Umbilical cord (tissue), 2 donors: Measurements from ENCODE around the gene MMP17. TPM values are rescaled to one million over a fixed set of nuclear protein-coding genes. Genes with fewer than 3 reads are reported as not detected.

Experiments
- DNase-seq: peaks from one replicate; pipeline ENCODE4 v3.0.0-alpha.2; 2015; ENCODE audit warnings: low spot score
- total RNA-seq: library from RNA; depleted of rRNA; stranded (reverse); fragments of >200 nt; gene quantifications from one replicate; pipeline ENCODE4 v1.2.3, GENCODE V29; 2014; ENCODE audit warnings: low replicate concordance; ENCODE audit not compliant: insufficient read depth

MMP17 gene
- total RNA-seq: not detected

DNA sequence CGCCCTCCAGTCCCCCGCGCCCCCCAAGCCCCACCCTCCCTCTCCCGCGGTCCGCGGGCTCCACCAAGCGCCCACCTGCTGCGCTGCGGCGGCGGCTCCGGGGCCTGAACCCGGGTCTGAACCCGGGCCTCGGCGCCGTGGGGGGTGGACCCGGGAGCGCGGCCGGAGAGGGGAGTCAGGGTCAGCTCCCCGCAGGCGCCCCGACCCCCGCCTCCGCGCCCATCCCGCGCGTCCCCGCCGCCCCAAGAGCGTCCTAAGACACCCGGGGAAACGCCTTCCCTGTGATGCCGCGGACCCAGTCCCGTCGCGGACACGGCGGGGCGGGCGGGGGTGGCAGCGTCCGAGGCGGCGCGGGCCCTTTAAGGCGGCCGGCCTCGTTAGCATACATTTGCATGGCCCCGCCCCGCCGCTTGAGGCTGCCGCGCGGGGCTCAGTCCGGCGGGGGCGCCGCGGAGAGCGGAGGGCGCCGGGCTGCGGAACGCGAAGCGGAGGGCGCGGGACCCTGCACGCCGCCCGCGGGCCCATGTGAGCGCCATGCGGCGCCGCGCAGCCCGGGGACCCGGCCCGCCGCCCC, at the start of gene MMP17:
TSS of gene MMP17 (plus strand) at position 433 of the 574 bp plus-strand sequence. CDS start at position 535, 102 bp downstream.
- DNase-seq: peak; percentile 15

DNA sequence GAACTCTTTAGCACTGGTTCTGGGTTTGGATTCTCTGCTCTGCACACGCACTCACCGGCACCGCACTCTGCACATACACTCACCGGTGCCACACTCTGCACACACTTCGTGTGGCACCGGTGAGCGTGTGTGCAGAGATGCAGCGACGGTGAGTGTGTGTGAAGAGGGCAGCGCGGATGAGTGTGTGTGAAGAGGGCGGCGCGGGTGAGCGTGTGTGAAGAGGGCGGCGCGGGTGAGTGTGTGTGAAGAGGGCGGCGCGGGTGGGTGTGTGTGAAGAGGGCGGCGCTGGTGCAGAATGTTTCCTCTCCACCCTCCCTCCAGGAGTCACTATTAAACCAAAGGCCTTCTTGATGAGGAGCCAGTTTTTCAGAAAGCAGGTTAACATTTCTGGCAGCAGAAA, 49.2 kb upstream of the MMP17 start:
- DNase-seq: no peak

DNA sequence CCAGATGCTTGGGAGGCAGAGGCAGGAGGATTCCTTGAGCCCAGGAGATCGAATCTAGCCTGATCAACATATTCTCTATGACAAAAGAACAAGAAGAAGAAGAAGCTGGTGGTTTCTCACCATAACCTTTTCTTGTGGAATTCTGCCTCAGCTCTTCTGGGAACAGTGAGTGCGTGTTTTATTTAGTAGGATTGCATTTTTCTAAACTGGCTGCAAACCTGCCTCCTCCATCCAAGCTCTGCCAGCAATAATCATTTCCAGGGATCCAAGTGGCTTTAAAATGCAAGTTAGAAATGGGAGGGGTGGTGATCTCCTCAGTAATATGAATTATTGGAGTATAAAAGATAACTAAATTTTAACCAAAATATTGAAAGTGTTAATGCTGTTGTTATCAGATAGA, 46.1 kb upstream of the MMP17 start:
- DNase-seq: no peak

DNA sequence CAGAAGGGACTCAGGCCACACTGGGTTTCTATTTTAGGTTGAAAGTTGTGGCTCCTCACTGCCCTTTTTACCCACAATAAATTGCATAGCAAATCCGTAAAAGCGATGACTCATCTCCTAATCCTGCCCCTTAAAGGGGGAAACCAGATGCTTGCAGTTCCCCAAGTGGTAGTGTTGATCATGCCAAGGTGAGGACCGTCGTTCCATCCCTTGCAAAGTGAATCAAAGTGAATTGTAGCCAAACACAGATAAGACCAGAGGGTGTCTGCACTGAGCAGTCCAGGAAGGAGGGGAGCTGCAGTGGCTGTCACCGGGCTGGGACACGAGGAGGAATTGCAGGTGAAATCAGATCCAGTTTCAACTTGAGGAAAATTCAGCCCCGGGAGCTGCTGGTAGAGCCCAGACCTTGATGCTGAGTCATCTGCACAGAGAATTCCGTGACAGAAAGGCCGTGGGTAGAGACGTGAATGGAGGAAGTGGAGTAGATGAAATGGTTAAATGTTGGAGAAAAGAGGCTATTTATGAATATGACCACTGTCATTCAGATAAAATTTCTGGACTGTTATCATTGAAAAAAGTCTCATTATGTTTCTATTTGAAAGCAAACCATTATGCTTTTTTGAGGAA, 44.2 kb upstream of the MMP17 start:
- peak; percentile 25 for DNase-seq

DNA sequence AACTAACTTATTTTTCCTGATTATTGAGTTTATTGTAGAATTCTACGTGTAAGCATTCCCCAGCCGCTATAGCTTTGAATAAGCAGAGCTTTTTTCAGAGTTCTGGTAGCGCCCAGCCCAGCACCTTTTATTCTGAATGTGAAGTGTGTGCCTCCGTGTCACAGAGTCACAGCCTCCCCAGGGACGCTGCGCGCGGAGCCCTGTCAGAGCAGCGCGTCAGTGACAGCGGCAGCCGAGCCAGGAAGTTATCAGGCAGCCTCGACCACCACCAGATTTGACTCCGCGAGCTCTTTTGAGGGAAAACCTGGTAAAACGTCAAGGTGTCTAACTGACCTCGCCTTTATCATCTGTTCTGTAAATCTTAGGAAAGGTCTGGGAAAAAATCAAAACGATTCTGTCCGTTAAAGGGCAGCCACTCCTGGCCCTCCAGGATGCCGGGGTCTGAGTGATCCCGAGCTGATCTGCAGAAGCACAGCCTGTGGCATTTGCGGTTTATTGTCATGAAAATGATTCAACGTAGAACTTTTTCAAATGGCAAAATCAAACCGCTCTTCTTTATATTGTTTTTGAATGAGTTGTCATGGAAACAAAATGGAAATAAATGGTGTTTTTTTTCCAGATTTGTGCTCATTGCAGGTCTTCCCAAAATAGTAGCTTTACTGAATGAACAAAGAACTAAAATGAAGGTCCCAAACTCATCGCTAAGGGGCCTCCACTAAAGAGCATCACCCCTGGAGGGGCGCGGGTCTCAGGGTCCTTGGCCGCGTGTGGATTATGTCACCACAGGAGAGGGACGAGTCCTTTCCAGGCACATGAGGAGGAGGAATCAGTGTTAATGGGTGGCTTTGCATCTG, 43.1 kb upstream of the MMP17 start:
- no peak for DNase-seq

DNA sequence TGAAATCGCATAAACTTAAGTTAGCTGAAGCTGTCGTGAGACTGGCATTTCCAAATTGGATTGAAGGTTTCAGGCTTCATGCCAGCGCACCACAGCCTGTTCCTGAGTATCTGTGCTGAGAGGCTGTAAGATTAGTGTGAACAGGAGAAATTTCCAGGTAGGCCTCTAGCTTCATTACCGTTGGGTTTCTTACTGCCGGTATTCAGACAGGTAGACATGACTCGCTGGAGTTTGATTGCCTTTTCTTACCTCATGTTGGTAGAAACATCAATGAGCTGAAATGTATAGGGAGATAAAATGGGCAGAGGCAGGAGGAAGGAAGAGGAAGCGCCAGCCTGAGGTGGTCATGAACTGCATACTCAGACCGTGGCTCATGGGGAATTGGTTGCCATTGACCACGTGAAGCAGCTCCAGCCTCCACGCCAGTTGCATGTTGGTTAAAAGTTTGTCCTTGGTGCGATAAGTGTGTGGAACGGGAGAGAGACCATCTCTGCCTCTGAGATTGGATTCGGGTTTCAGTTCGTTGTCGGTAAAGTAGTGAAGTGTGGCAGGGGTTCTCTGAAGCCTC, 42.3 kb upstream of the MMP17 start:
- no peak for DNase-seq

DNA sequence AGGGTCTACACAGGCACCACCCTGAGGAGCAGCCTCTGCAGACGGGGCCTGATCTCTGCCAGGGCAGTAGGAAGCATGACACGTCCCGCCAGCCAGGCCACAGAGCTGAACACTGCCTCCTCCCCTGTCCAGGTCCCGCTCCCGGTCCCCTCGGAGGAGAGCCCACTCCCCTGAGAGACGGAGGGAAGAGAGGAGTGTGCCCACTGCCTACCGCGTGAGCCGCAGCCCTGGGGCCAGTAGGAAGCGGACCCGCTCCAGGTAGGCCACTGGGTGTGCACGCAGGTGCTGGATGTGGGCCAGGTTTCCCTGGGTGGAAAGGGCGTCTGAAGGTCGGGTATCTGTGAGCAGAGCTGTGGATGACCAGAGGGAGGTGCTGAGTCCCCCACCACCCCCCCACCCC, 41.9 kb upstream of the MMP17 start:
- no peak for DNase-seq

DNA sequence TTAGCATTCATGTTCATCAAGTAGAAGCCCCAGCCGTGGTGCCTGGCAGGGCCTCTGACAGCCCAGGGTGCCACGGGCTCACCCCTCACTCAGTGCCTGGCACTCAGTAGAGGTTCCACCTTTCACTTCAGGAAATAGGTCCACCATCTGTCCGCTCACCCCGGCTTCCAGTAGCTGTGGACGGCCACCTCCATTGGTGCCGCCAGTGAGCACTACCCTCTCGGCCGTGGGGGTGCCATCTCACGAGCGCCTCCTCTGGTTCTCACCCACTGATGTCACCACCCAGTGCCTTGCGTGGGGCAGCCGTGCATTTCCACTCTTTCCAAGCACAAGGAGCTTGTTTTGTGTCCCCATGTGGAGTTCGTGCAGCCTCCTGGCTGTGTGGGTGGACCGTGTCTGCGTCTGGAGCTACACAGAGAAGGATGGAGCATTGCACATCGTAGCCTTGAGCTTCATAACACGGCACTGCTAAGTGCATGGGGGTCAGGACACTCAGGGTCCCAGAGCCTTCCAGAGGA, 41.0 kb upstream of the MMP17 start:
- no peak for DNase-seq

DNA sequence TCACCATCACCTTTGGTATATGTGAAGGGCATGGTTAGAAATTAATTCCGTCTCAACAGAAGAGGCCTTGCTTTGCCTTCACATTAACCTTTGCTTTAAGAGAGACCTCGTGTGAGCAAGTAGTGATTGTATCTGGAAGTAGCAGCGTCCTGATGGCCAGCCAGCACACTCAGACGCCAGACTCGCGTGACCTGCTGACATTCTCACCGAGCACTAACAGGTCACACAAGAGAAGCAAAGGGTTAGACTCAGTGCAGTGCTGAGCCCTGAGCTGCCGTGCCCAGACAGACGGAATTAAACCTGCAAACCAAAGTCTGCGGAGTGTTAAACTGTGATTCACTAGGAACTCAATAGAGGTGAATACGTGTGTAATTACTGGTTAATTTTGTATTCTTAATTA, 40.1 kb upstream of the MMP17 start:
- DNase-seq: no peak

DNA sequence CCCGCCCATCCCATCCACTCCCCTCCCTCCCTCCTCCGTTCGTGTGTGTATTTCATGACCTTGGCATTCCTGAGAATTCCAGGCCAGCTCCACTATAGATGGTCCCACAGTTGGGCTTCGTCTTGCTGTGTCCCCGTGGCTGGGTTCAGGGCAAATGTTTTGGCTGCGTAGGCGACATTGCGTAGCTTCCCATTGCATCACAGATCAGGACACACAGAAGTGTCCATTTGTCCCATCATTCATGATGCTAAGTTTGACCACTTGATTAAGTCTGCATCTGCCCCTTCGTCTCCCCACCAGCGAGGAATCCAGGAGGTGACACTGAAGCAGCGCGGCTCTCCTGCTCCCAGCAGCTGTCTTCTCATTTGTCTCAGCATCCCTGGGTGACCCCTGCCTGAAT, 38.6 kb upstream of the MMP17 start:
- no peak for DNase-seq

DNA sequence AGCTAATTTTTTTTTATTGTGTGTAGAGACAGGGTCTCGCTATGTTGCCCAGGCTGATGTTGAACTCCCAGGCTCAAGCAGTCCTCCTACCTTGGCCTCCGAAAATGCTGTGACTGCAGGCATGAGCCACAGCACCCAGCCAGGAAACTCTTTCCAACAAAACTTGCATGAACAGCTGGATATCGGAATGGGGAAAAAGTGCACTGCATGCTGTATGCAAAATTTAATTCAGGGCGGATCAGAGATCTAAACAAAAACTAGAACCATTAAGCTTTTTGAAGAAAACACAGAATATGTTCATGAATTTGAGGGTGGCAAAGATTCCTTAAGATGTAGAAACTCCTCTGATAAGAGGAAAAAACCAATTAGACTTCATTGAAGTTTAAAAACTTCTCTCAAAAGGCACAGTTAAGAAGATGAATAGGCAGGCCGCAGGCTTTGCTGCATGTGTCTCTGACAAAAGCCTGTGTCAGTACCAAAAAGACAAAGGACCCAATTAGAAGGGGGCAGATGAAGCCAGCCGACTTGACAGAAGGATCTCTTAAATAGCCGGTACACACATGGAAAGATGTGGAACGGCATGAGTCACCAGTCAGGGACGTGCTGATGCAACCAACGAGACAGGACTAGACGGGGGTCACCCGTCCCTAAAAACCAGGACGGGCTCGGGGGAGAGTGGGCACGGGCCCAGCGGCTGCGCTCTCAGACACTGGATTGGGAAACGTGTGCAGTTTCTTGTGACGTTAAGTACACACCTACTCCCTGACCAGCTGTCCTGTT, 34.8 kb upstream of the MMP17 start:
- no peak for DNase-seq

DNA sequence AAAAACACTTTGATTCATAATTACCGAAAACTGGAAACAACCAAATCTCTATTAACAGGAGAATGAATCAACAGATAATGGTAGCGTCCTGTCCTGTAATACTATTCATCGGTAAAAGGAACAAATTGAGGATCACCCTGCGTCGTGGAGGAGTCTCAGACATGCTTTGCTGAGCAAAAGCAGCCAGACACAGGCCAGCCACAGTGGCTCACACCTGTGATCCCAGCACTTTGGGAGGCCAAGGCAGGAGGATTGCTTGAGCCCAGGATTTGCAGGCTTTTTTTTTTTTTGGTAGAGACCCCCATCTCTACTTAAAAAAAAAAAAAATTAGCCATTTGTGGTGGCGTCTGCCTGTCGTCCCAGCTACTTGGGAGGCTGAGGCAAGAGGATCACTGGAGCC, 34.1 kb upstream of the MMP17 start:
- DNase-seq: no peak

DNA sequence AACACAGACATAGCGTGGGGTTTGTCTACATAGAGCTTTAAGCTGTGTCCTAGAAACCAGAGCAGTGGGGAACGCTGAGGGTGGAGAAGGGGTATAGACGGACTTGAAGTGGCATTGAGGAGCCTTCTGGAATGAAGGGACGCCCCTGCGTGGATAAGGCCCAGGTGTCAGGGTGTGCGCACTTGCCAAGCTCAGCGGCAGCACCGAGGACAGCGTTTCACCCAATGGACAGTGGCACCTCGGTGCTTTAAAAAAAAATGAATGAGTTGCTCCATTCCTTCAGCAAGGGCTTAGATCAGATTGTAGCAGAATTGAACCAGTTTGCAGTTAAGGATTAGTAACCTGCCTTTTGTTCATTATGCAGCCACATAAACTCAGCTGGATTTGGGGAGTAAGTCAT, 33.6 kb upstream of the MMP17 start:
- DNase-seq: no peak

DNA sequence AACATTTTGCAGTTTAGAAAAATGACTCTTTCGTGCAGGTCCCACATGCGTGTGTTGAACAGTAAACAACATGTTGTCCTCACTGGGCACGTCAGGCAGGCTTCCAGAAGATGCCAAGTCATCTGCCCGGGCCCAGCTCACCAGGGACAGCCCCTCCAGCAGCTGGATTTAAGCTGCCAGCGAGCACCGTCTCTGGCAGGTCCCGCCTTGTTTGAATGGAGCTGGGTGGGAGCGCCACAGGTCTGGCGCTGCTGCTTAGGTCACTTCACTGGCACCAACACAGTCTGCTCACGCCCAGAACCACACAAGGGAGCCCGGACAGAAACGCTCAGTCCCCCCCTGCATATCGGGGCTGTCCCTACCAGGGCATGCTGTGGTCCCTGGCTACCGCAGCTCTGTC, 33.1 kb upstream of the MMP17 start:
- DNase-seq: no peak

DNA sequence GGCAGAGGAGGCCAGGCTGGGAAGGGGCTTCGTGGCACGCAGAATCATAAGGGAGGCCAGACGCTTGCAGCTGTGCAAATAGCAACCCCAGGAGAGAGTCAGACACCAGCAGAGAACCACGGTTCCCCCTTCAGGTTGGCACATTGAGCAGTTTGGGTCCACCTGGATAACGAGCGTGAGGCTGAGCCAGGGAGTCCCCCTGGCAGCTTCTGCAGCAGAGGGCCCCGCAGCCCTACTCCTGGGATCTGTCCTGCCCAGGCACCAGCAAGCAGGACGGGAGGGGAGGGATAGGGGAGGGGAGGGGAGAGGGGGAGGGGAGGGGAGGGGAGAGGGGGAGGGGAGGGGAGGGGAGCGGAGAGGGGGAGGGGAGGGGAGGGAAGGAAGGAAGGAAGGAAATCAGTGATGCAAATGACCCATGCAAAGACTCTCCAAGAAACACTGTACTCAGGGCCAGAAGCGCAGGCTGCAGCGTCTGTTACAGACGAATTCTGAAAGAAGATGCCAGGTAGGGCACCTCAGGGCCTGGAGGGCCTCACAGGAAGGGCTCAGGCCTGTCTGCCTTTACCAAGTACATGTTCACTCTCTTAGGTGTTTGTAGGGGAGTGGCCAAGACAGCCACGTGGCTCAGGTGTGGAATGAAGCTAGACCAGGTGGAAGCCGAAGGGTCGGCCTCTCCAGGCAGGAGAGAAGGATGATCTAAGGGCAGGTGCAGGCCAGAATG, 32.3 kb upstream of the MMP17 start:
- peak; percentile 65 for DNase-seq

DNA sequence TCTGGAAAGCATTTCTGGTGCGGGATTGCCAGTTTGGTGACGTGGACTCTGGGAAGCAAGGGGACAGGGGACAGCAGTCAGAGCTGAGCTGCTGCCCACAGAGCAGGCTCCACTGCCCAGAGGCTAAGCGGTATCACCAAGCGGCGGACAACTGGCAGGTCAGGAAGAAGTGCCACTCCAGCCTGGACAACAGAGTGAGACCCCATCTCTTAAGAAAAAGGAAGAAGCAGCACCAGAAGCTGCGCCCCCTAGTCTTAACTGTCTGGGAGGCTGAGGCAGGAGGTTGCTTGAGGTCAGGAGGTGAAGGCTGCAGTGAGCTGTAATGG, 31.8 kb upstream of the MMP17 start:
- no peak for DNase-seq

DNA sequence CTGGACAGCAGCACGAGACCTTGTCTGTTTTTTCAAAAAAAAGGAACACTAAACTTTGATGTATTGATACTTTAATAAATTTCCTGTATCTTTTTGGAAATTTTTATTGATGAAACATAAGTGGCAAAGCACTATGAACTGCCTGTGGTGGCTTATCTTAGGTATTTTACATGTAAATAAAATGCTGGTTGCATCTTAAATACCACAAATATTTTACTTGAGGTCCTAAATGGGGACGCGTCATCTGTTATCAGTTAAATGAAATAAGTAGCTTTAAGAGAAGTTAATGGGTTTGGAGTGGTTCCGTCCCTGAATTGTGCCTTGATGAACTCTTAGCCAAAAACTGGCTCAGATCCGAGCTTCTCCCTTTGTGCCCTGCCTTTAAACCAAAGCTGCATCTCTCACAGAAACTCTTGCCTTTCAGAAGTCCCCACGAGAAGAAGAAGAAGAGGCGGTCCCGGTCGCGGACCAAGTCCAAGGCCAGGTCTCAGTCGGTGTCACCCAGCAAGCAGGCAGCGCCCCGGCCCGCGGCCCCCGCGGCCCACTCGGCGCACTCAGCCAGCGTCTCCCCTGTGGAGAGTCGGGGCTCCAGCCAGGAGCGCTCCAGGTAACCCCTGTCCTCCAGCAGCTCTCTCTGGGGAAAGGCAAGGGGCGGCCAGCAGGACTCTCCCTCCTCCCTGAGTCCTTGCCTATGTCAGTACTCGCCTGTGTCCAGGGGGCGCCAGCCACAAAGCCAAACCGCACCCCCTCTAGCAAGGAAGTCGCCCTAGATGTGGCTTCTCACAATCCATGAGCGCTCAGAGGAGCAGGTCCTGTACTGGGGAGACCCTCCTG, 31.2 kb upstream of the MMP17 start:
- DNase-seq: no peak

DNA sequence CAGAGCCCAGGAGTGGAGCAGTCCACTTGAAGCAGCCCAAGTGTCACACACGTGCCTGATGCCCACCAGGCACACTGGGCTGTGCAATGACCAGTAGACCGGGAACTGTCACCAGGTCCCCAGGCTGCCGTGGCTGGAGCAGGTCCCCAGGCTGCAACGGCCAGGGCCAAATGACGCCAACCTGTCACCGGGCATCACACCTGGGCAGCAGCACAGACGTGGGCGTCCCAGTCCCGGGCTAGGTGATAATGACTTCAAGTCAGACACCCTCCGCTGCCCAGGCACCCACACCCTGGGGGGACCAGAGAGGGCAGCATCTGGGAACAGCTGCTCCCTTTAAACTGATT, 30.6 kb upstream of the MMP17 start:
- DNase-seq: no peak

DNA sequence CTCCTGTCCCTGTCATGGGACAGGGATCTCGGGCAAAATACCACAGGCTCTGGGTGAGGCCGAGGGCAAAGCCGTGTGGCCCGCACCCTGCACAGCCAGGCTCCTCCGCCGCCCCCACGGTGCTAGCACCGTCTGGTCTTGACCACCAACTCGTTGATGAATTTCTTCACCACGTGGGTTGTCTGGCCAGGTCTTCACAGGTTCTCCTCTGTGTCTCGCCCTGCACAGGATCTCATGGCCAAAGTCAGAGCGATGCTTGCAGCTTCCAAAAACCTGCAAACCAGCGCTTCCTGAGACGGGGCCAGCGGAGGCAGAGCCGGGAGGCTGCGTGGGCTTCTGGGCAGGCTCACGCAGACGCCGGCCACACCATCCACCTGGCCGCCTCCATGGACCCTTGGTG, 29.0 kb upstream of the MMP17 start:
- DNase-seq: no peak
